Medulla oblongata (tissue), 1 donor: Measurements from ENCODE around the gene WDPCP.
"Not testable (repeated sequence)": the region's sequence is repeated elsewhere in the genome, so short reads cannot be mapped to it uniquely, and the experiment has no call there.

Source experiments
- DNase-seq: peaks from one replicate; pipeline ENCODE4 v3.0.0-alpha.2; 2015; ENCODE audit errors: extremely low spot score

WDPCP gene

GRCh38 chr2:63364866-63365265 is 223.4 kb downstream of the WDPCP start:
- DNase-seq, result no peak

- not testable (repeated sequence) for DNase-seq
These were observed 230.6 kb downstream of the WDPCP start for GRCh38 chr2:63357722-63358121.

GRCh38 chr2:63347361-63347760 is 240.9 kb downstream of the WDPCP start:
- no peak for DNase-seq

- no peak for DNase-seq
These were observed 241.9 kb downstream of the WDPCP start for GRCh38 chr2:63346411-63346810.

- DNase-seq, result no peak
These were observed 243.0 kb downstream of the WDPCP start for GRCh38 chr2:63345285-63345633.

GRCh38 chr2:63344575-63345284 is 243.5 kb downstream of the WDPCP start:
- DNase-seq, result no peak

- no peak for DNase-seq
These were observed 244.7 kb downstream of the WDPCP start for GRCh38 chr2:63343397-63344109.

- no peak for DNase-seq
These were observed 247.8 kb downstream of the WDPCP start for GRCh38 chr2:63340443-63340842.

- no peak for DNase-seq
These were observed 253.4 kb downstream of the WDPCP start for GRCh38 chr2:63334910-63335309.

GRCh38 chr2:63326473-63326872 is 261.8 kb downstream of the WDPCP start:
- no peak for DNase-seq

GRCh38 chr2:63323662-63324061 is 264.6 kb downstream of the WDPCP start:
- DNase-seq, result not testable (repeated sequence)

GRCh38 chr2:63321973-63322372 is 266.3 kb downstream of the WDPCP start:
- DNase-seq, result not testable (repeated sequence)

GRCh38 chr2:63320669-63321068 is 267.6 kb downstream of the WDPCP start:
- no peak for DNase-seq

- DNase-seq, result no peak
These were observed 277.7 kb downstream of the WDPCP start for GRCh38 chr2:63310614-63311013.

- no peak for DNase-seq
These were observed 286.8 kb downstream of the WDPCP start for GRCh38 chr2:63301481-63301880.

- DNase-seq, result no peak
These were observed 287.4 kb downstream of the WDPCP start for GRCh38 chr2:63300835-63301234.

- no peak for DNase-seq
These were observed 300.3 kb downstream of the WDPCP start for GRCh38 chr2:63287956-63288355.

GRCh38 chr2:63286520-63286919 is 301.8 kb downstream of the WDPCP start:
- DNase-seq, result not testable (repeated sequence)

- no peak for DNase-seq
These were observed 305.0 kb downstream of the WDPCP start for GRCh38 chr2:63283273-63283672.

GRCh38 chr2:63272560-63272959 is 315.7 kb downstream of the WDPCP start:
- DNase-seq, result no peak

GRCh38 chr2:63270717-63271116 is 317.6 kb downstream of the WDPCP start:
- no peak for DNase-seq

- no peak for DNase-seq
These were observed 319.3 kb downstream of the WDPCP start for GRCh38 chr2:63268946-63269345.

- DNase-seq, result no peak
These were observed 327.1 kb downstream of the WDPCP start for GRCh38 chr2:63261137-63261621.
